Activated CD4-positive, alpha-beta T cell treated with anti-CD3 and anti-CD28 coated beads, Interleukin-2, amount 10 ng/mL, durations not matched to agents 24 days and 14 days (primary cell): ENCODE results near the gene ANXA10. TPM values are rescaled to one million over a fixed set of nuclear protein-coding genes. Genes with fewer than 3 reads are reported as not detected.

Experiments
- DNase-seq: peaks from one replicate; pipeline ENCODE4 v3.0.0; 2022
- H3K27ac Mint-ChIP-seq: one replicate; pipeline ENCODE4 v1.8.0; 2022; ENCODE audit warnings: mild to moderate bottlenecking, mixed read lengths
- H3K27me3 Mint-ChIP-seq: one replicate; pipeline ENCODE4 v1.8.0; 2022; ENCODE audit warnings: mixed read lengths
- H3K36me3 Mint-ChIP-seq: one replicate; pipeline ENCODE4 v1.8.0; 2022; ENCODE audit warnings: low read depth, mild to moderate bottlenecking, mixed read lengths
- H3K4me1 Mint-ChIP-seq: one replicate; pipeline ENCODE4 v1.8.0; 2021; ENCODE audit warnings: mixed read lengths
- H3K4me3 Mint-ChIP-seq: one replicate; pipeline ENCODE4 v1.8.0; 2022; ENCODE audit warnings: mild to moderate bottlenecking, moderate library complexity, mixed read lengths
- H3K9me3 Mint-ChIP-seq: one replicate; pipeline ENCODE4 v1.8.0; 2021; ENCODE audit warnings: mixed read lengths
- intact Hi-C: fragments of 100-400 bp; cut with micrococcal nuclease; formaldehyde crosslinking; loops from one replicate; pipeline ENCODE4 v1.15.1; 2023
- total RNA-seq: library from RNA; stranded (reverse); gene quantifications from 2 replicates; pipeline ENCODE4 v1.2.3, GENCODE V29; 2022

ANXA10 gene
- total RNA-seq = not detected in 2 replicates

DNA sequence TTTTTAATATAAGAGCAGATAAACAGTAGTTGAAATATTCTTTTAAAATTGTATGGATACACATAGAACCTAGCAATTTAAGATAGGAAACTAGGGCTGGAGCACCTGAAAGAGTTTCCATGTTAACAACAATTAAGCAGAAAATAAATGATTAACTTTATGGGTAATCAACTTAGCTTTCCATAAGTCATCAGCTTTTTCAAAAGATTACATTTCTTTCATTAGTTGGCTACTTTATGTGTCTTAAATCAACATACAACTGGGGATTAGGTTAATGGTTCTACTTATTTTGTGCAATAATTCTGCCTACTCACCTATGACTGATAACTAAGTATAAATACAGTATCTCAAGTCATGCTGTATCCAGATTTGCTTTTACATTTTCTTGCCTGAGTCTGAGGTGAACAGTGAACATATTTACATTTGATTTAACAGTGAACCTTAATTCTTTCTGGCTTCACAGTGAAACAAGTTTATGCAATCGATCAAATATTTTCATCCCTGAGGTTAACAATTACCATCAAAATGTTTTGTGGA, at the start of gene ANXA10:
TSS of gene ANXA10 (plus strand) at position 362 of the 537 bp plus-strand sequence. CDS start at position 526, 164 bp downstream.
- Mint-ChIP-seq H3K4me3 (no peak within 1 kb of the TSS), H3K4me1 (no peaks in the 10 kb centered on the region), H3K27me3 (no peaks in the 10 kb centered on the region), H3K27ac (no peak within 1 kb of the TSS), H3K36me3 (no peaks in the 10 kb centered on the region), H3K9me3 (peaks cover 1% of the 10 kb centered on the region)
- no peak for DNase-seq
- intact Hi-C loops = no loop called here

GRCh38 chr4:168045354-168045753, 47.0 kb upstream of the ANXA10 start:
- no peaks in the 10 kb centered on the region for H3K36me3 Mint-ChIP-seq
- no peaks in the 10 kb centered on the region for H3K9me3 Mint-ChIP-seq
- no peak for DNase-seq
- no peaks in the 10 kb centered on the region for H3K4me1 Mint-ChIP-seq
- no peak overlapping the region for H3K4me3 Mint-ChIP-seq
- no peak overlapping the region for H3K27ac Mint-ChIP-seq
- intact Hi-C loops = no loop called here
- H3K27me3 Mint-ChIP-seq = no peaks in the 10 kb centered on the region

GRCh38 chr4:168050002-168050401, 42.3 kb upstream of the ANXA10 start:
- H3K4me1 Mint-ChIP-seq = no peaks in the 10 kb centered on the region
- H3K9me3 Mint-ChIP-seq = no peaks in the 10 kb centered on the region
- no peak overlapping the region for H3K27ac Mint-ChIP-seq
- DNase-seq = no peak
- no peak overlapping the region for H3K4me3 Mint-ChIP-seq
- intact Hi-C loops = no loop called here
- H3K36me3 Mint-ChIP-seq = no peaks in the 10 kb centered on the region
- no peaks in the 10 kb centered on the region for H3K27me3 Mint-ChIP-seq

DNA sequence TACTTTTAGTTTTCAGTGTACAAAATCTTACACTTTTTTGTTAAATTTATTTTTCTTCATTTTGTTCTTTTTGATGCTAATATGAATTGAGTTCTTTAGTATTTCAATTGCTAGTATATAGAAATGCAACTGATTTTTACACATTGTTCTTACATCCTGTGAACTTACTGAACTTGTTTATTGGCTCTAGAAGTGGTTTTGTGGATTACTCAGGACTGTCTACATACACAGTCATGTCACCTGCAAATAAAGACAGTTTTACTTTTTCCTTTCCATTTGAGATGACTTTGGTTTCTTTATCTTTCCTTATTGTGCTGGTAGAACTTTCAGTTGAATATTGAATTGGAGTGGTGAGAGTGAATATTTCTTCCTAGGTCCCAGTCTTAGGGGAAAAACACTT, 40.8 kb upstream of the ANXA10 start:
- intact Hi-C loops = no loop called here
- Mint-ChIP-seq H3K36me3 (no peaks in the 10 kb centered on the region), H3K27me3 (no peaks in the 10 kb centered on the region), H3K4me3 (no peak overlapping the region), H3K4me1 (no peaks in the 10 kb centered on the region), H3K9me3 (no peaks in the 10 kb centered on the region), H3K27ac (no peak overlapping the region)
- no peak for DNase-seq

- Mint-ChIP-seq H3K4me1 (no peaks in the 10 kb centered on the region), H3K27ac (no peak overlapping the region), H3K27me3 (no peaks in the 10 kb centered on the region), H3K9me3 (no peaks in the 10 kb centered on the region), H3K36me3 (no peaks in the 10 kb centered on the region), H3K4me3 (no peak overlapping the region)
- intact Hi-C loops = no loop called here
- no peak for DNase-seq
Measured at GRCh38 chr4:168057412-168057811, 34.9 kb upstream of the ANXA10 start.

- H3K4me1 Mint-ChIP-seq = no peaks in the 10 kb centered on the region
- no peak for DNase-seq
- no peaks in the 10 kb centered on the region for H3K9me3 Mint-ChIP-seq
- H3K27me3 Mint-ChIP-seq = no peaks in the 10 kb centered on the region
- intact Hi-C loops = no loop called here
- H3K36me3 Mint-ChIP-seq = no peaks in the 10 kb centered on the region
- no peak overlapping the region for H3K27ac Mint-ChIP-seq
- no peak overlapping the region for H3K4me3 Mint-ChIP-seq
Measured at GRCh38 chr4:168059251-168059650, 33.1 kb upstream of the ANXA10 start.

DNA sequence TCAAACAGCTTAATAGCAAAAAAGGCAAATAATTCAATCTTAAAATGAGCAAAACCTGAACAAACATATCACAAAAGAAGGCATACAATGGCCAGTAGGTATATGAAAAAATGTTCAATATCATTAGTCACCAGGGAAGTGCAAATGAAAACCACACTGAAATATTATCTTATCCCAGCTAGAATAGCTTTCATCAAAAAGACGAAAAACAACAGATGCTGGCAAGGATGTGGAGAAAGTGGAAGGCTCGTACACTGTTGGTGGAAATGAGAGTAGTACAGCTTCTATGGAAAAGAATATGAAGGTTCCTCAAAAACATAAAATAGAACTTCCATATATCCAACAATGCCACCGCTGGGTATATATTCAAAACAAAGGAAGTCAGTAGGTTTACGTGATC, 29.3 kb upstream of the ANXA10 start:
- no peaks in the 10 kb centered on the region for H3K4me1 Mint-ChIP-seq
- no peak overlapping the region for H3K27ac Mint-ChIP-seq
- intact Hi-C loops = no loop called here
- no peaks in the 10 kb centered on the region for H3K9me3 Mint-ChIP-seq
- peaks cover 2% of the 10 kb centered on the region for H3K27me3 Mint-ChIP-seq
- DNase-seq = no peak
- no peak overlapping the region for H3K4me3 Mint-ChIP-seq
- H3K36me3 Mint-ChIP-seq = no peaks in the 10 kb centered on the region

DNA sequence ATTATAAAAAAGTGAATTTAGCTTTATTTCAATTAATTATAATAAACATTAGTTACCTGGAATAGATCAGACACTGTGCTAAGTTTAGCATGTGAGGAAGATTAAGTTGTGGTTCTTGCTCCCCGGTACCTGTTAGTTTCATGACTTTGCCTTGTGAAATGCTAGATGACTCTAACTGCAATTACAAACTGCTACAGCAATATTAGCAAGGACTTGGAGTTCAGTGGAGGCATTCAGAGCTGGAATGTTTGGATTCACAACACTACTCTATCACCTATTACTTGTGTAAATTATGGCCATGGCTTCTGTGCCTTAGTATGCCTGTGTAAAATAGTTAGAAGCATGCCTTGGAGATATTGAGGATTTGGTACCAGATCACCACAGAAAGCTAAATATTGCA, 21.4 kb upstream of the ANXA10 start:
- Mint-ChIP-seq H3K9me3 (no peaks in the 10 kb centered on the region), H3K27ac (no peak overlapping the region), H3K27me3 (peaks cover 2% of the 10 kb centered on the region), H3K4me3 (no peak overlapping the region), H3K4me1 (no peaks in the 10 kb centered on the region), H3K36me3 (no peaks in the 10 kb centered on the region)
- intact Hi-C loops = no loop called here
- no peak for DNase-seq

DNA sequence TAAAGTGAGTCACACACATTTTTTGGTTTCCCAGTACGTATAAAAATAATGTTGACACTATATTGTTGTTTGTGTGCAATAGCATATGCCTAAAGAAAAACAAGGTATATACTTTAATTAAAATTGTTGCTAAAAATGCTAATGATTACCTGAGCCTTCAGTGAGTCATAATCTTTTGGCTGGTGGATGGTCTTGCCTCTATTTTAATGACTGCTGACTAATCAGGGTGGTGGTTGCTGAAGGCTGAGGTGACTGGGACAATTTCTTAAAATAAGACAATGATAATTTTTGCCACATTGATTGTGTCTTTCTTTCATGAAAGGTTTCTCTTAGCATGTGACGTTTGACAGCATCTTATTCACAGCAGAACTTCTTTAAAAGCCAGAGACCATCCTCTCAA, 21.0 kb upstream of the ANXA10 start:
- no peaks in the 10 kb centered on the region for H3K9me3 Mint-ChIP-seq
- intact Hi-C loops = no loop called here
- H3K4me1 Mint-ChIP-seq = no peaks in the 10 kb centered on the region
- no peak for DNase-seq
- peaks cover 2% of the 10 kb centered on the region for H3K27me3 Mint-ChIP-seq
- no peaks in the 10 kb centered on the region for H3K36me3 Mint-ChIP-seq
- no peak overlapping the region for H3K4me3 Mint-ChIP-seq
- no peak overlapping the region for H3K27ac Mint-ChIP-seq

DNA sequence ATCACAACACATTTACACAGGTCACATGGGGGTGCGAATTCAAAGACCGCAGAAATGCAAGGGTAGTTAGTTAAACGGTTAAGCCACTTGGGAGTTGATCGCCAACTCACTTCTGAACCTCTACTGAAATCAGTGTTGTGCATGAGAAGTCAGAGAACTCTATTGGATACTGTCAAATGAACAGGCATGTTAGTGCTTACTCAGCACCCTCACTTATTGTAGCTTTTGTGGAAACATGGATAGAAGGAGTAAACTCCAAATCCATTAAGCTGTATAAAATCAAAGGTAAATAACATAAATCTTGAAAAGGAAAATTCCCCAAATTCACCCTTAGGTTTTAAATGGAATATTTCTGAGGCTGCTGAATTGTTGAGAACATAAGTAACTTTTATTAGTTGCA, 17.5 kb upstream of the ANXA10 start:
- DNase-seq = no peak
- Mint-ChIP-seq H3K4me3 (no peak overlapping the region), H3K27ac (no peak overlapping the region), H3K36me3 (no peaks in the 10 kb centered on the region), H3K9me3 (no peaks in the 10 kb centered on the region), H3K27me3 (no peaks in the 10 kb centered on the region), H3K4me1 (no peaks in the 10 kb centered on the region)
- intact Hi-C loops = loop anchor here (5.0 kb wide), 1 partner anchor 1908 kb away; no protein-coding TSS in a partner anchor

- Mint-ChIP-seq H3K27ac (no peak overlapping the region), H3K4me1 (no peaks in the 10 kb centered on the region), H3K36me3 (no peaks in the 10 kb centered on the region), H3K4me3 (no peak overlapping the region), H3K27me3 (no peaks in the 10 kb centered on the region), H3K9me3 (no peaks in the 10 kb centered on the region)
- DNase-seq = peak; percentile 78
- intact Hi-C loops = loop anchor here (2.0 to 5.0 kb wide), 3 partner anchors 454 to 1910 kb away; no protein-coding TSS in a partner anchor
Measured at GRCh38 chr4:168076989-168077725, 15.2 kb upstream of the ANXA10 start.

GRCh38 chr4:168077726-168078239, 14.6 kb upstream of the ANXA10 start:
- H3K9me3 Mint-ChIP-seq = no peaks in the 10 kb centered on the region
- H3K4me1 Mint-ChIP-seq = no peaks in the 10 kb centered on the region
- intact Hi-C loops = loop anchor here (2.0 to 5.0 kb wide), 3 partner anchors 455 to 1910 kb away; no protein-coding TSS in a partner anchor

DNA sequence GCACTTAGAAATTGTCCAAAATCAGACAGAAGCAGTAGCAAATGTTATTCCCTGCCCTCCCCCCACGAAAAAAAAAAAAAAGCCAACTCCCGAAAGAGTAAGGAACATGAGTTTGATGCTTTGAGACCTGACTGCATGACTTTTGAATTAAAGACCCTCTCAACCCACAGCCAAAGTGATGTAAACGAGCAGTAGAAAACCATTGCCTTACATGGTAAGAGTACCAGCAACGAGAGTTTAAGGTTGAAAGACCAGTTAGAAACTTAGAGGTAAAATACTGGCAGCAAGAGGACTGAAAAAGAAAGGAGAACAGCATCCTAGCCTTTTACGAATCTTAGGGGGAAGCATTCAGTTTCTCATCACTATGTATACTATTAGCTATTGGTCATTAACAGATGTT, 10.0 kb upstream of the ANXA10 start:
- H3K9me3 Mint-ChIP-seq = peaks cover 3% of the 10 kb centered on the region
- H3K27ac Mint-ChIP-seq = no peak overlapping the region
- H3K4me3 Mint-ChIP-seq = no peak overlapping the region
- H3K27me3 Mint-ChIP-seq = no peaks in the 10 kb centered on the region
- intact Hi-C loops = no loop called here
- H3K36me3 Mint-ChIP-seq = no peaks in the 10 kb centered on the region
- H3K4me1 Mint-ChIP-seq = no peaks in the 10 kb centered on the region
- DNase-seq = no peak

More at GRCh38 chr4:168077726-168078239, 14.6 kb upstream of the ANXA10 start:
- Mint-ChIP-seq H3K4me3 (no peak overlapping the region), H3K27ac (no peak overlapping the region), H3K27me3 (no peaks in the 10 kb centered on the region), H3K36me3 (no peaks in the 10 kb centered on the region)
- no peak for DNase-seq

GRCh38 chr4:168095776-168096406, 3.6 kb downstream of the ANXA10 start:
- H3K9me3 Mint-ChIP-seq = no peaks in the 10 kb centered on the region
- no peak overlapping the region for H3K27ac Mint-ChIP-seq
- intact Hi-C loops = no loop called here
- no peaks in the 10 kb centered on the region for H3K4me1 Mint-ChIP-seq
- DNase-seq = no peak
- H3K4me3 Mint-ChIP-seq = no peak overlapping the region
- H3K36me3 Mint-ChIP-seq = no peaks in the 10 kb centered on the region
- H3K27me3 Mint-ChIP-seq = no peaks in the 10 kb centered on the region
